AG10803 (cell line): ENCODE data around the gene SPATA3.
"Not testable (repeated sequence)": the region's sequence is repeated elsewhere in the genome, so short reads cannot be mapped to it uniquely, and the experiment has no call there.

Source experiments
- DNase-seq: peaks from one replicate; pipeline ENCODE4 v3.0.0; 2010; ENCODE audit warnings: low read depth
- H3K4me3 ChIP-seq: 2 replicates; pipeline ENCODE4 v1.5.1; 2011; ENCODE audit warnings: mild to moderate bottlenecking, low read length, control low read depth
- CTCF ChIP-seq: conservative IDR thresholded peaks from 2 replicates; pipeline ENCODE4 v1.5.1; 2011; ENCODE audit warnings: mild to moderate bottlenecking, low read length, control low read depth, inconsistent platforms

The SPATA3 gene

GRCh38 chr2:230957756-230958391 is 38.0 kb upstream of the SPATA3 start:
- TF ChIP-seq CTCF = no peak
- DNase-seq = no peak

GRCh38 chr2:230958820-230959756 is 36.8 kb upstream of the SPATA3 start:
- DNase-seq = no peak
- TF ChIP-seq CTCF = no peak
- H3K4me3 ChIP-seq = no peak overlapping the region

More at GRCh38 chr2:230957756-230958391, 38.0 kb upstream of the SPATA3 start:
- peak overlapping the region; percentile 45 for H3K4me3 ChIP-seq

GRCh38 chr2:230960026-230960425 is 35.9 kb upstream of the SPATA3 start:
- no peak overlapping the region for H3K4me3 ChIP-seq
- no peak for DNase-seq
- TF ChIP-seq CTCF = no peak

- no peak for TF ChIP-seq CTCF
- no peak overlapping the region for H3K4me3 ChIP-seq
- DNase-seq = peak; percentile 36
Measured at GRCh38 chr2:230961091-230961491, 34.8 kb upstream of the SPATA3 start.

GRCh38 chr2:230964136-230964730 is 31.7 kb upstream of the SPATA3 start:
- TF ChIP-seq CTCF = no peak
- H3K4me3 ChIP-seq = no peak overlapping the region
- no peak for DNase-seq

DNA sequence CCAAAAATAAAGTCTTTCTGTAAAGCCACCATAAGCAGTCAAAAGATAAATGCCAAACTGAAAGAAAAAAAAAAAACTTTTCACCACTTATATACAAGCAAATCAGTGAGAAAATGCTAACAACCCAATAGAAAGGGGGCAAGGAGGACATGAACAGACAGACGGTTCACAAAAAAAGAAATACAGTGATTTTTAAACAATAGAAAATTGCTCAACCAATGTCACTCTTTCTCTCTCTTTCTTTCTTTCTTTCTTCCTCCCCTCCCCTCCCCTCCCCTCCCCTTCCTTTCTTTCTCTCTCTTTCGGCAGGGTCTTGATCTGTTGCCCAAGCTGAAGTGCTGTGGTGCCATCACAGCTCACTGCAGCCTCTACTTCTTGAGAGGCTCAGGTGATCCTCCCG is 28.8 kb upstream of the SPATA3 start:
- H3K4me3 ChIP-seq = no peak overlapping the region
- DNase-seq = no peak
- TF ChIP-seq CTCF = no peak

DNA sequence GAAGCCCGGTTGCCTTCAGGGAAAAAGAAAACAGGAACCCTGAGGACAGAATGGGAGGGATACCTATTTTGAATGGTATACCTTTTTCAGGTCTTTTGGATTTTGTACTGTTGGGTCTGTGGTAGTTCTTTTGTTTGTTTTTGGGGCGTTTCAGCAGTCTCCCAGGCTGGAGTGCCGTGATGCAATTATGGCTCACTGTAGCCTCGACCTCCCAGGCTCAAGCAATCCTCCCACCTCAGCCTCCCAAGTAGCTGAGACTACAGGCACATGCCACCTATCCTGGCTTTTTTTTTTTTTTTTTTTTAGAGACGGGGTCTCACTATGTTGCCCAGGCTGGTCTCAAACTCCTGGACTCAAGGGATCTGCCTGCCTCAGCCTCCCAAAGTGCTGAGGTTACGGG is 27.6 kb upstream of the SPATA3 start:
- H3K4me3 ChIP-seq, DNase-seq: not testable (repeated sequence)
